Gastrocnemius medialis (tissue), 4 donors: ENCODE results near the gene PCID2. TPM values are rescaled to one million over a fixed set of nuclear protein-coding genes. Genes with fewer than 3 reads are reported as not detected.

Source experiments
- ATAC-seq, 2 donors: fragments of 150-250 bp; one replicate each; pipeline ENCODE4 v1.9.1; 2016
- DNase-seq, 2 donors: peaks; one replicate each; pipeline ENCODE4 v3.0.0-alpha.2; 2019
- H3K27ac ChIP-seq, 4 donors: fragments of 200-600 bp; sonication (generic); 1 replicate in 1 of 4; 2 replicates in 3 of 4; pipeline ENCODE4 v1.5.1; 2016 to 2018; ENCODE audit warnings: mild to moderate bottlenecking in 2 of 4, moderate library complexity in 1 of 4
- H3K27me3 ChIP-seq, 3 donors: fragments of 200-600 bp; sonication (generic) in 2 of 3; 1 replicate in 1 of 3; 2 replicates in 2 of 3; pipeline versions ENCODE4 v1.5.1 to v1.6.0; 2016 to 2019; ENCODE audit warnings: mild to moderate bottlenecking in 1 of 3, moderate library complexity in 1 of 3
- H3K36me3 ChIP-seq, 2 donors: fragments of 200-600 bp; sonication (generic) in 1 of 2; one replicate each; pipeline ENCODE4 v1.5.1; 2017 to 2018
- H3K4me1 ChIP-seq, 2 donors: fragments of 200-600 bp; sonication (generic) in 1 of 2; one replicate each; pipeline ENCODE4 v1.5.1; 2016 to 2017; ENCODE audit warnings: mild to moderate bottlenecking in 2 of 2
- H3K4me3 ChIP-seq, 4 donors: fragments of 200-600 bp; sonication (generic) in 3 of 4; 1 replicate in 1 of 4; 2 replicates in 3 of 4; pipeline ENCODE4 v1.5.1; 2016 to 2019; ENCODE audit warnings: mild to moderate bottlenecking in 2 of 4
- H3K9me3 ChIP-seq, 3 donors: fragments of 200-600 bp; sonication (generic) in 2 of 3; 1 replicate in 1 of 3; 2 replicates in 2 of 3; pipeline ENCODE4 v1.5.1; 2016 to 2019
- POLR2A ChIP-seq, 2 donors: fragments of 450-650 bp; IDR thresholded peaks; one replicate each; pipeline ENCODE4 v1.6.1; 2017; ENCODE audit warnings: antibody characterized with exemption in 2 of 2, mild to moderate bottlenecking in 2 of 2, moderate library complexity in 2 of 2
- in situ Hi-C, 4 donors: fragments of 200-750 bp; cut with MboI; loops; one replicate each; pipeline versions ENCODE4 v1.15.0 to v1.8.0; 2017; ENCODE audit warnings: low sequenced_read_pairs in 4 of 4
- intact Hi-C: fragments of 100-400 bp; cut with DNase I; formaldehyde crosslinking; loops from one replicate; pipeline ENCODE4 v1.15.1; 2023; ENCODE audit warnings: low total_unique reads
- total RNA-seq, 4 donors: library from RNA; depleted of rRNA; stranded (reverse); fragments of >200 nt; gene quantifications; one replicate each; pipeline versions ENCODE4 v1.1.0 to v1.2.3, GENCODE V29; 2016
- TF ChIP-seq, protein P1 (sequence below), 5 experiments: fragments of 450-650 bp in 3 of 5; fragments of 200-600 bp in 2 of 5; sonication (generic) in 2 of 5; IDR thresholded peaks in 4 of 5; conservative IDR thresholded peaks in 1 of 5; 1 replicate in 4 of 5; 2 replicates in 1 of 5; pipeline ENCODE4 v1.5.1; 2016 to 2019; ENCODE audit warnings: antibody characterized with exemption in 5 of 5, mild to moderate bottlenecking in 3 of 5, moderate library complexity in 3 of 5

PCID2 gene
- total RNA-seq, 4 donors from 2014 or later, result 26.4 to 45.6 (median 28.0) TPM

DNA sequence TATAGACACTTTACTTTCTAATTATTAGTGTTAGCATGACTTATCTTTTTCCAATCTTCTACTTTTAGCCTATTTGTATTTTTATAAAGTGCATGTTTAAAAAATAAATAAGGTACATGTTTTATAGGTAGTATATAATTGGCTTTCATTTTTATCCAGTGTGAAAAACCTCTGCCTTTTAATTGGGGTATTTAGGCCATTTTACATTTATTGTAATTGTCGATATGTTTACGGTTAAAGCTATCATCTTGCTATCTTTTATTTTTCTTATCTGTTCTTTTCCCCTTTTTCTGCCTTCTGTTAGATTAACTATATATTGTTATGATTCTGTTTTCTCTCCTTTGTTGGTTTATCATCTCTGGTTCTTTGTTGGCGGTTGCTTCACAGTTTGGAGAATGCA, 40.9 kb downstream of the PCID2 start:
- H3K4me1 ChIP-seq, result no peaks in the 10 kb centered on the region
- H3K27ac ChIP-seq, result no peak overlapping the region
- intact Hi-C loops (no loop called here), in situ Hi-C loops (no loop called here)
- H3K9me3 ChIP-seq, result no peaks in the 10 kb centered on the region
- H3K27me3 ChIP-seq, result peaks cover 11 to 22% (median 12%) of the 10 kb centered on the region in 3 donors
- no peak for DNase-seq
- H3K4me3 ChIP-seq, result no peak overlapping the region
- no peak for ATAC-seq
- H3K36me3 ChIP-seq, result peaks cover 0 to 29% of the 10 kb centered on the region in 2 donors
- TF ChIP-seq, protein P1, sequence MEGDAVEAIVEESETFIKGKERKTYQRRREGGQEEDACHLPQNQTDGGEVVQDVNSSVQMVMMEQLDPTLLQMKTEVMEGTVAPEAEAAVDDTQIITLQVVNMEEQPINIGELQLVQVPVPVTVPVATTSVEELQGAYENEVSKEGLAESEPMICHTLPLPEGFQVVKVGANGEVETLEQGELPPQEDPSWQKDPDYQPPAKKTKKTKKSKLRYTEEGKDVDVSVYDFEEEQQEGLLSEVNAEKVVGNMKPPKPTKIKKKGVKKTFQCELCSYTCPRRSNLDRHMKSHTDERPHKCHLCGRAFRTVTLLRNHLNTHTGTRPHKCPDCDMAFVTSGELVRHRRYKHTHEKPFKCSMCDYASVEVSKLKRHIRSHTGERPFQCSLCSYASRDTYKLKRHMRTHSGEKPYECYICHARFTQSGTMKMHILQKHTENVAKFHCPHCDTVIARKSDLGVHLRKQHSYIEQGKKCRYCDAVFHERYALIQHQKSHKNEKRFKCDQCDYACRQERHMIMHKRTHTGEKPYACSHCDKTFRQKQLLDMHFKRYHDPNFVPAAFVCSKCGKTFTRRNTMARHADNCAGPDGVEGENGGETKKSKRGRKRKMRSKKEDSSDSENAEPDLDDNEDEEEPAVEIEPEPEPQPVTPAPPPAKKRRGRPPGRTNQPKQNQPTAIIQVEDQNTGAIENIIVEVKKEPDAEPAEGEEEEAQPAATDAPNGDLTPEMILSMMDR (IDR thresholded peaks at IDR 0.05 in 4 of 5, conservative IDR thresholded peaks at IDR 0.05 in 1 of 5), result no peak
- no peak for TF ChIP-seq POLR2A (IDR thresholded peaks at IDR 0.05)

DNA sequence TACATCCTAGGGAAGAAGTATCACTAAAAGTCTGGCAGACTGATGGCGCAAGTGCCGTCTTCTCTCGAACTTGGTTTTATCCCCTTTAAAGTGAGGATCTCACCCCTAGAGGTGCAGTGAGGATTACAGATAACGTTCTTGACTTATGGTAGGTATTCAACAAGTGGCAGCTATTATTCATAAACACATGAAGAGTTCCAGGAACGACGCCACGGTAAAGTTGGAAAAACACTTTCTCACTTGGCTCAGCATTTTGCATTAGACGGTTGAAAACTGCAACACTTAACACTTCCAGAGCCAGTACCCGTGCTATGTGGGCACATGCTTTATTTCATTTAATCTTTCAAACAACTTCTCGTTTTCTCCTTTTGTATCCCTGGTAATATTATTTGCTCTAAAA, 41.3 kb downstream of the PCID2 start:
- intact Hi-C loops, result no loop called here
- peaks cover 0 to 29% of the 10 kb centered on the region in 2 donors for H3K36me3 ChIP-seq
- no peaks in the 10 kb centered on the region for H3K9me3 ChIP-seq
- no peak overlapping the region for H3K27ac ChIP-seq
- in situ Hi-C loops, result no loop called here
- H3K4me3 ChIP-seq, result no peak overlapping the region
- DNase-seq (no peak), ATAC-seq (no peak)
- peaks cover 11 to 22% (median 12%) of the 10 kb centered on the region in 3 donors for H3K27me3 ChIP-seq
- no peaks in the 10 kb centered on the region for H3K4me1 ChIP-seq
- TF ChIP-seq POLR2A (IDR thresholded peaks at IDR 0.05), result no peak
- TF ChIP-seq, protein P1 (IDR thresholded peaks at IDR 0.05 in 4 of 5, conservative IDR thresholded peaks at IDR 0.05 in 1 of 5), result no peak

DNA sequence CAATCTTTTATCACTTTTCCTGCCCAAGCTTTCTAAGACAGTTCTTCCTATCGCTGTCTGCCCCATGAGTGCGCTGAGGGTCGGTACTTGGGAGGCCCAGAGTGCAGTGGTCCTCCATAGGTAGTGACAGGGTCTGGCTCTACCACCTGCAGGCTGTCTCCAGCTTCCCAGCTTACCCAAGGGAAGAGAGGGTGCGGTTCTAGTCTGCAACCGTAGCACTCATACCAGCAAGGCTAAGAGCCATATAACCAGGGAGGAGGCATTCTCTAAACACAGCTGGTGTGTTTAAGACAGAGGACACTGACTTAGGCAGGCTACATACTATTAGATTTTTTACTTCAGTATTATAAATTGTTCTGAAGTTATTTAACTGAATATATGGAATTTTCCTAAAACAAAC, 41.8 kb downstream of the PCID2 start:
- DNase-seq (no peak), ATAC-seq (no peak)
- in situ Hi-C loops (no loop called here), intact Hi-C loops (no loop called here)
- Histone ChIP-seq H3K27ac (no peak overlapping the region), H3K4me3 (no peak overlapping the region), H3K4me1 (no peaks in the 10 kb centered on the region), H3K9me3 (no peaks in the 10 kb centered on the region), H3K27me3 (peaks cover 11 to 22% (median 12%) of the 10 kb centered on the region in 3 donors), H3K36me3 (peaks cover 0 to 25% of the 10 kb centered on the region in 2 donors)
- no peak for TF ChIP-seq POLR2A (IDR thresholded peaks at IDR 0.05)
- TF ChIP-seq, protein P1 (IDR thresholded peaks at IDR 0.05 in 4 of 5, conservative IDR thresholded peaks at IDR 0.05 in 1 of 5), result no peak

DNA sequence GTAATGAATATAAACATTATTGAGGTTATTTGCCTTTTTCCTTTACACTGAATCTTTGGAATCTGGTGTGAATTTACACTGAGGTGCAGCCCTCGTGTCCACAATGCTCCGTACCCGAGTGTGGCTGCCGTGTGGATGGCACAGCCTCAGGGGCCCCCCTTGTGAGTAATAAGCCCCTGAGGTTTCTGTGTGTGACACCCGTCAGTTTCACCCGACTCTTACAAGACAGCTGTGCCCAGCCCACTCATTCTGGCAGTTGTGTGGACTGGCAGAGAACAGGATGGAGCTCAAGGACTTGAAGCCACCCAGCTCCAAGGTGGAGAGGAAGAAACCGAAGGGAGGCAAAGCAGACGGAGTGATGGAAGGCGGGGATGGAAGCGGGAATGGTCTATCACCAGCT, 42.2 kb downstream of the PCID2 start:
- DNase-seq (no peak), ATAC-seq (no peak)
- peaks cover 0 to 21% of the 10 kb centered on the region in 2 donors for H3K36me3 ChIP-seq
- no peaks in the 10 kb centered on the region for H3K4me1 ChIP-seq
- H3K4me3 ChIP-seq, result no peak overlapping the region
- H3K27me3 ChIP-seq, result peaks cover 11 to 22% (median 12%) of the 10 kb centered on the region in 3 donors
- H3K9me3 ChIP-seq, result no peaks in the 10 kb centered on the region
- no peak overlapping the region for H3K27ac ChIP-seq
- in situ Hi-C loops (no loop called here), intact Hi-C loops (no loop called here)
- TF ChIP-seq, protein P1 (IDR thresholded peaks at IDR 0.05 in 4 of 5, conservative IDR thresholded peaks at IDR 0.05 in 1 of 5), result no peak
- TF ChIP-seq POLR2A (IDR thresholded peaks at IDR 0.05), result no peak

DNA sequence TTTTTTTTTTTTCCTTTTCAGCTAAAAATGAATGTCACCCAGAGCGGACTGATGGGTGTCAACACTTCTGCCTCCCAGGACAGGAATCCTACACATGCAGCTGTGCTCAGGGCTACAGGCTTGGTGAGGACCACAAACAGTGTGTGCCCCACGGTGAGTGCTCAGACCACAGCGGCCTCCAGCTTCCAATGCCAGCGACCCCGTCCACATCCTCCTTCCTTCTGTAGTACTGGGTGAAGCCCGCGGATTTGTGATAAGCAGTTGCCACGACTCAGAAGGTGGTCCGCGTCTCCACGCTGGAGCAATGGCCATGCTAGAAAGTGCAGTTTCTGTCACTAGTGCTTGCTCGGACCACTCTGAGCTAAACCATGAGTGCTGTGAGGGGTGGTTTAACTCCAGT, 44.0 kb downstream of the PCID2 start:
- in situ Hi-C loops, result no loop called here

More for the DNA sequence above, 44.0 kb downstream of the PCID2 start:
- Histone ChIP-seq H3K27me3 (peaks cover 11 to 22% (median 12%) of the 10 kb centered on the region in 3 donors), H3K36me3 (peaks cover 0 to 11% of the 10 kb centered on the region in 2 donors), H3K4me1 (no peaks in the 10 kb centered on the region), H3K27ac (no peak overlapping the region), H3K4me3 (no peak overlapping the region), H3K9me3 (no peaks in the 10 kb centered on the region)
- no peak for ATAC-seq
- no peak for TF ChIP-seq POLR2A (IDR thresholded peaks at IDR 0.05)
- TF ChIP-seq, protein P1 (IDR thresholded peaks at IDR 0.05 in 4 of 5, conservative IDR thresholded peaks at IDR 0.05 in 1 of 5), result no peak
- intact Hi-C loops, result no loop called here
- DNase-seq, result no peak
